GM18909 (cell line): ENCODE data around the gene CHST13.

Source experiments
- ATAC-seq: cut with Tn5 transposase; IDR thresholded peaks from one replicate; pipeline ENCODE4 v1.9.1; 2021; ENCODE audit warnings: mild to moderate bottlenecking; ENCODE audit not compliant: unreplicated experiment, poor library complexity

The CHST13 gene

GRCh38 chr3:126538966-126539365 is 15.0 kb downstream of the CHST13 start:
- ATAC-seq, result no peak

DNA sequence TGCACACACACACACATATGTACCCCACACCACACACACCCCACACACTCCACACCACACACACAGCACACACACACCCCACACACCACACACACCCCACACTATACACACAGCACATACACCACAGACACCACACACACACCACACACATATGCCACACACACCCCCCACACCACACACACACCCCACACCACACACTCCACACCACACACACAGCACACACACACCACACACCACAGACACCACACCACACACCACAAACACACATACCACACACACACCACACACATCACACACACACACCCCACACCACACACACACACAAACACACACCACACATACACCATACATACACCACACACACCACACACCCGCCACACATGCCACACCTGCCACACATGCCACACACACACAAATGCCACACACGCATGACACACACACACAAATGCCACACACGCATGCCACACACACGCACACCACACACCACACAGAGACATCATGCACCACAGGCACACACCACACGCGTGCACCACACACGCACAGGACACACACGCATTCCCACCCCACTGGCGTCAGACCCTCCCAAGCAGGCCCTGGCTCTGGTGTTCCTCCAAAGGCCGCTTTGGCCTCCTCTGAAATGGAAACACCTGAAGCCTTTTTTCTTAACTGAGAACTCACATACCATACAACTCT is 15.7 kb downstream of the CHST13 start:
- no peak for ATAC-seq

DNA sequence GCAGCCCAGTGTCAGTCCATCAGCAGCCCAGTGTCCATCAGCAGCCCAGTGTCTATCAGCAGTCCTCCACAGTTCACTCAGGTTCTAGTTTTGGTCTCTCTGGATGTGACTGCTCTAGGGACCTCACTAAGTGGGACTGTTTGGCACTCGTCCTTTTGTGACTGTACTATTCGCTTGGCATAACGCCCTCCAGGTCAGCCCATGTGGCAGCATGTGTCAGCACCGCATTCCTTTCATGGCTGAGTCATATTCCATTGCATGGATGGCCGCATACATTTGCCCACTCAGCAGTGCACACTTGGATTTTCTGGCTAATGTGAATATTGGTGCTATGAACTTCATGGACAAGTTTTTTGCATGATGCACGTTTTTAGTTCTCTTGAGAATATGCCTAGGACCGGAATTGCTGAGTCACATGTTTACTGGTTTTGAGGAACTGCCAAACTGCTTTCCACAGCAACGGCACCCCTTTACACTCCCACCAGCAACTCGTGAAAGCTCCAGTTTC is 16.4 kb downstream of the CHST13 start:
- no peak for ATAC-seq

- no peak for ATAC-seq
Measured at GRCh38 chr3:126540951-126541627, 17.1 kb downstream of the CHST13 start.

GRCh38 chr3:126541628-126542339 is 17.8 kb downstream of the CHST13 start:
- ATAC-seq, result no peak

GRCh38 chr3:126542340-126543241 is 18.6 kb downstream of the CHST13 start:
- no peak for ATAC-seq

DNA sequence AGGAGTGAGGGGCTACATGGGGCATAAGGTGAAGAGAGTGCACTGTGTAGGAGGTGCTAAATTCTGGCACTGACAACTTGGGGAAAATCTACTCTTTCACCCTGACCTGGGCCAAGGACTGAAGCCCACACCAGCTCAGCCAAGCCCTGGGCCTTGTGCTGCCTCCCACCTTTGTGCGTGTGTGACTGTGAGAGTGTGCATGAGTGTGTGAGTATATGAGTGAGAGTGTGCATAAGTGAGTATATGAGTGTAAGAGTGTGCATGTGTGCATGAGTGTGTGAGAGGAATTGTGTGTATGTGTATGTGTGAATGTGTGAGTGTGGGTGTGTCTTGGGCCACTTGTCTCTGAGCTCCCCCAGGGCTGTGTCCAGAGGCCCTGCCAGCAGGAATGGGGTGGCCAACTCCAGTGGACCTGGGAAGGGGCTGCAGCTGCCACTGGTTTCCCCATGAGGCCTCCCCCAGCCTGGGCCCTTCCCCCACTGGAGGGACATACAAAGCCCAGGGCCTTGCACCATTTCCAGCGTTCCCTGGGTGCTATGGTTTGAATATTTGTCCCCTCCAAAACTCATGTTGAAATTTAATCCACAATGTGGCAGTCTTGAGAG is 19.6 kb downstream of the CHST13 start:
- no peak for ATAC-seq

GRCh38 chr3:126544596-126545281 is 20.8 kb downstream of the CHST13 start:
- no peak for ATAC-seq

DNA sequence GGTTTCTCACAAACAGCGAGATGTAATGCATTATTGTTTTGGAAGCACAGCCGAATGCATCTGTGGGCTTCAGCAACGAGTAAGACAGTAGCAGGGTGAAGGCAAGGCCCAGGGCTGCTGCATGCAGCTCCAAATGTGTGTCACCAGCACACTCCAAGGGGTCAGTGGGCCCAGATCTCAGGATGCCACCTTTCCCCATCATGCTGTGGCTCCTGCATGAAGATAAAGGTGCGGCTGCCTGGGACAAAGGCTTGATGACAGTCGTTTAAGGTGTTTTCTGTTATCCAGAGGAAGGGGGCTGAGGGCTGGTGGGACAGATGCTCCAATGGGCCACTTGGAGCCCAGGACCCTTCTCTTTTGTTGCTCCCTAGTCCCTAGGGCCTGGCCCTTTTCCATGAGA is 21.6 kb downstream of the CHST13 start:
- no peak for ATAC-seq

GRCh38 chr3:126546013-126546412 is 22.1 kb downstream of the CHST13 start:
- no peak for ATAC-seq

GRCh38 chr3:126546549-126547239 is 22.7 kb downstream of the CHST13 start:
- ATAC-seq, result no peak

- ATAC-seq, result no peak
Measured at GRCh38 chr3:126547721-126548120, 23.8 kb downstream of the CHST13 start.

- ATAC-seq, result no peak
Measured at GRCh38 chr3:126548556-126549466, 24.9 kb downstream of the CHST13 start.

DNA sequence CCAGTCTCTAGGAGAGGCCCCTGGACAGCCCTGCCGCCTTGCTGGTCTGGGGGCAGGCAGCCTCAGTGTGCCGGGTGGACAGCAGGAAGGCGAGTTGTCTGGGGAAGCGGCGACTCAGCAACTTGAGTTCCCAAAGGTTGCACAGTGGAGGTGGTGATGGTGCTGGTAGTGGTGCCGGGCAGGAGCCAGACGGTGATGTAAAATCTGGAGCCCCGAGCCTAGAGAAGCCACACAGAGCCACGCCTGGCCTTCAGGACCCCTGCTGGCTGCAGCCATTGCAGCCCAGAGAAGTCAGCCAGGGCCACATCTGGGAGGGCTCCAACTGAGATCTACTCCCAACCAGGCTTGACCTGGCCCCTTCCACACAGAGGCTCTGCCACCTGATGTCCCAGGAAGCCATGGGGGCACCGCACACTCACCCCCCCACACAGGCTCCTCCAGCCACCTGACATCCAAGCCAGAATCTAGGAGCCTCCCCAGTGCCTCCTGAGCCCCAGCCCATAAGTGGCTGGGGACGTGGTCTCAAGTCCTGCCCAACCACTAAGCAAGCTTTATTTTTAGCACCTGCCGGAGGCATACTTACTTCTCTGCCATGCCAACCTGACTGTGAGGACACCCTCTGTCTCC is 26.0 kb downstream of the CHST13 start:
- no peak for ATAC-seq

DNA sequence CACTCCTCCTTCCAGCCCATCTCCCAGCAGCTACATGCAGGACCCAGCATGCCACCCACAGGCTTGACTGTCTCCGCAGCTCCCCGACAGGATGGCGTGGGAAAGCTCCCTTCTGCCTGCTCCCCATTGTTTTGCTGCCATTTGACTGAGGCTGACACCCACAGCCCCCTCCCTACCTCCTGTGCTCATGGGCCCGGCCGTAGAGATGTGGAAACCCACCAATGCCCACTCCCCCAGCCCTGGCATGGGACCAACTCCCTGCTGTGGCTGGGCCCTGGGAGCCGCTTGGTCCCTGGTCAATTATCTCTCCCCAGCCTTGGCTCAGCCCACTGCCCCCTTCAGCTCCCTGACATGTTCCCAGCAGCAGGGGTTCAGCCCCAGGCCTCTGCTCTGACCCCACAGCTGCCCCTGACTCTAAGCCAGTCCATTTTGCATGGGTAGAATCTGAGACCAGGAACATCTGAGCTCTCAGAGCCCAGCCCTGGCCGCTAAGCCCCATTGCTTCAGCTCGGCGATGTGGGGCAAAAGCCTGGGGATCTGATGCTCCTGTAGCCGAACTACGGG is 26.6 kb downstream of the CHST13 start:
- no peak for ATAC-seq

DNA sequence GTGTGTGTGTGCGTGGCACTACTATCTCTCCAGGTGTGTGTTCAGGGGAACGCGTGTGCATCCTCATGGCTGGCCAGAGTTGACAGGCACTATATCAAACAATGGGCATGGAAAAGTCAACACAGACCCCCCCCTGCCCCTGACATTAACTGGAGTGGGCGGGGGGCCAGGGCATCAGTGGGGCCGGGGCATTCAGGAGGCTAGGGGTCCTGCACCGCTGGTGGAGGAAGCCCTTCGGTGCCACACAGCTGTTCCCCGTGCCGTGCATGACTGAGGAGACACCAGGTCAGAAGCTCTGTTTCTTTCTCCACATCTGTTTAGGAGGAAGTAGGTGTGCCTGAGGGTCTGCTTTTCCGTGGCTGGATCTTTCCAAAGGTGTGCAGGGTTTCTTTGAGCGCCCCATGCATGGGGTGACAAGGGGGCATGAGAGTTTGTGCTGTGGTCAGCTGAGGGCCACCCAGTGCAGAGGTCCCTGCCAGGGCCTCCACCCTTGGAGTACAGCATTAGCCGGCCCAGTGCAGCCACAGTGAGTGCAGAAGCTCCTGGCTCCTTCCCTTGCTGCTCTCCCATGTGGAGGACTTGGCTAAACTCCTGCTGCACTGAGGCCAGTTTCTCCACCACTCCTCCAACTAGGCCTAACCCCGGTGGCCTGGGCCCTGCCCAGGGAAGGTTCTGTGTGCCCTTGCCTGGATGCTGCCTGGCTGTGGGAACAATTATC is 27.3 kb downstream of the CHST13 start:
- ATAC-seq, result no peak
